Heart right ventricle (tissue), 16 donors: ENCODE data around the gene MAP3K4. TPM values are rescaled to one million over a fixed set of nuclear protein-coding genes. Genes with fewer than 3 reads are reported as not detected.

Experiments used
- ATAC-seq, 8 donors: fragments of 200-7000 bp; cut with Tn5 transposase; one replicate each; pipeline ENCODE4 v1.9.1; 2020; ENCODE audit warnings: mild to moderate bottlenecking in 8 of 8, moderate library complexity in 8 of 8, moderate number of reproducible peaks in 1 of 8
- DNase-seq, 2 donors: peaks; one replicate each; pipeline ENCODE4 v3.0.0-alpha.2; 2020
- H3K27ac ChIP-seq, 10 donors: fragments of 200-600 bp; sonication (generic) in 2 of 10; one replicate each; pipeline versions ENCODE4 v1.5.0 to v1.8.0; 2020 to 2022; ENCODE audit warnings: mild to moderate bottlenecking in 3 of 10
- H3K27me3 ChIP-seq, 7 donors: fragments of 200-600 bp; one replicate each; pipeline ENCODE4 v1.8.0; 2021 to 2022; ENCODE audit warnings: mild to moderate bottlenecking in 2 of 7
- H3K36me3 ChIP-seq, 9 donors: fragments of 200-600 bp; sonication (generic) in 1 of 9; one replicate each; pipeline versions ENCODE4 v1.5.0 to v1.8.0; 2020 to 2022; ENCODE audit warnings: mild to moderate bottlenecking in 2 of 9
- H3K4me1 ChIP-seq, 9 donors: fragments of 200-600 bp; sonication (generic) in 1 of 9; one replicate each; pipeline versions ENCODE4 v1.5.0 to v1.8.0; 2020 to 2022; ENCODE audit warnings: mild to moderate bottlenecking in 4 of 9
- H3K4me3 ChIP-seq, 10 donors: fragments of 200-600 bp; sonication (generic) in 2 of 10; one replicate each; pipeline versions ENCODE4 v1.5.0 to v1.8.0; 2020 to 2022; ENCODE audit warnings: mild to moderate bottlenecking in 7 of 10, moderate library complexity in 2 of 10
- H3K9me3 ChIP-seq, 11 donors: fragments of 200-600 bp in 10 of 11; sonication (generic) in 2 of 11; one replicate each; pipeline versions ENCODE4 v1.5.0 to v1.8.0; 2013 to 2022; ENCODE audit warnings: mild to moderate bottlenecking in 2 of 11, control low read depth in 1 of 11, moderate library complexity in 1 of 11
- WGBS, 2 donors: extraction: QIAGEN DNeasy Blood & Tissue Kit; methylation state at CpG; one replicate each; pipeline ENCODE4 v1.1.7; 2013; ENCODE audit warnings: inconsistent platforms in 1 of 2; 5-methylcytosine and 5-hydroxymethylcytosine counted together
- intact Hi-C, 10 donors: fragments of 100-400 bp; cut with DNase I; formaldehyde crosslinking; loops; one replicate each; pipeline versions ENCODE4 v1.11.1 to v1.14.2; 2022
- polyA plus RNA-seq, 2 donors: library from polyadenylated mRNA; stranded (reverse); fragments of 200-250 nt; gene quantifications; one replicate each; pipeline ENCODE4 v1.2.3, GENCODE V29; 2013
- total RNA-seq, 10 donors: library from RNA; stranded (reverse); fragmentation: NEBNext Ultra II Directional in 3 of 10; extraction: Animal tissue kit (Norgen Biotek cat#: 25700) in 3 of 10; gene quantifications; one replicate each; pipeline versions ENCODE4 v1.2.1 to v1.2.4, GENCODE V29; 2021 to 2023
- TF ChIP-seq, protein P1 (sequence below), 9 donors: fragments of 200-600 bp; sonication (generic) in 2 of 9; IDR thresholded peaks; one replicate each; pipeline versions ENCODE4 v1.5.0 to v1.8.0; 2021 to 2022; ENCODE audit warnings: antibody characterized with exemption in 9 of 9, mild to moderate bottlenecking in 5 of 9, moderate library complexity in 1 of 9
- donor health status: Arrhythmogenic right ventricular cardiomyopathy.
- donor health status: ischemic (EF 13 %, LVEDD 7.1; RV severe dilation, severe dysfunction).
- donor health status: healthy with polysubstance abuse.
- donor health status: DM: no; HTN: yes; CAD: no.
- donor health status: DM: no; HTN: no; CAD: no.
- donor health status: ischemic (EF 25% LVEDD 6.9; RV normal size, moderate dysfunction).
- donor health status: ischemic (EF 25% LVEDD 5.7; RV mildly dilated, moderate dysfunction).
- donor health status: healthy.
- donor health status: DM: yes; HTN: yes; CAD: no.
- donor health status: Ischemic cardiomyopathy.
- donor health status: ischemic (EF 35%, LVEDD 5.7; RV mildly dilated, moderate dysfunction).
- donor health status: nonischemic (EF 11% LVEDD 7.7; RV severe dilation, severe dysfunction).
- donor health status: DM: yes; HTN: yes; CAD: no.
- donor health status: PGD.
- donor health status: ischemic (EF 29% LVEDD 5.4; RV normal size, mild dysfunction).
- donor health status: nonischemic (EF 23%, LVEDD 6.1; RV moderate dilation, normal function).

Gene MAP3K4
- total and polyA plus RNA-seq, 12 donors: 10.5 to 50.2 (median 30.9) TPM

DNA sequence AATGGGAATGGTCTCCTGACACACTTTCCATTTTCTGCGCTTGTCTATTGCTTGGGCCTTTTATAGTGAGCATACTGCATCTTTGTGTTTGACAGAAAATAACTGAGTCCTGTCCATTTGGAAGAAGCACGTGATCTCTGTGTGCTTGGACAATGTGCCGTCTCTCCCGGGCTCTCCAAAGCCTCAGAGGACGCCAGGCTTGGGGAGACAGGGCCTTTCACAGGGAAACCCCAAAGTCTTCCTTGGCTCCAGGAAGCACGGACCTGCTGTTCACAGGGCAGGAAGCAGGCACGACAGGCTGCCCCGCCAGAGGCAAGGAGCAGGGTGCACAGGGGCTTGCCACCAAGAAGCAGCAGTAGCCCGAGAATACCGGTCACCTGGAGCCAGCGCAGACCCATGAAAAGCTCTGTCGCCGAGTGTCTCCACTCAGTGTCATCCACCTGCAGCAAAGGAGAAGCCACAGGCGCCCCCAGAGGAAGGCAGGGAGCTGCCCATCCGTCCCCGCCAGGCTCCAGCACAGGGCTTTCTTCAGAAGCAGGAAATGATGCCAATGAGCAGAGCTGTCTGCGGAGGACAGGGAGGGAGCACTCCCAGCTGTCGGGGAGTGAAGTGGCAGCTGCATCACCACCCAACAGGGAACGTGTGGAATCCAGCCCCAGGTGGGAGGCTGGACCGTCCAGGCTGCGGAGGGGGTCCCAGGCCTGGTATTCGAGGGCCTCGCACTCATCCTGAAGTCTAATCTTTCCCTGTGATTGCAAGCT is 147.2 kb downstream of the MAP3K4 start:
- H3K9me3 ChIP-seq: no peaks in the 10 kb centered on the region
- peaks cover 0 to 64% (median 0%) of the 10 kb centered on the region in 9 donors for H3K36me3 ChIP-seq
- DNase-seq (no peak), ATAC-seq (no peak)
- H3K27ac ChIP-seq: no peak overlapping the region
- no peaks in the 10 kb centered on the region for H3K27me3 ChIP-seq
- intact Hi-C loops: no loop called here
- H3K4me1 ChIP-seq: peaks cover 0 to 8% (median 0%) of the 10 kb centered on the region in 9 donors
- no peak overlapping the region for H3K4me3 ChIP-seq
- TF ChIP-seq, protein P1, sequence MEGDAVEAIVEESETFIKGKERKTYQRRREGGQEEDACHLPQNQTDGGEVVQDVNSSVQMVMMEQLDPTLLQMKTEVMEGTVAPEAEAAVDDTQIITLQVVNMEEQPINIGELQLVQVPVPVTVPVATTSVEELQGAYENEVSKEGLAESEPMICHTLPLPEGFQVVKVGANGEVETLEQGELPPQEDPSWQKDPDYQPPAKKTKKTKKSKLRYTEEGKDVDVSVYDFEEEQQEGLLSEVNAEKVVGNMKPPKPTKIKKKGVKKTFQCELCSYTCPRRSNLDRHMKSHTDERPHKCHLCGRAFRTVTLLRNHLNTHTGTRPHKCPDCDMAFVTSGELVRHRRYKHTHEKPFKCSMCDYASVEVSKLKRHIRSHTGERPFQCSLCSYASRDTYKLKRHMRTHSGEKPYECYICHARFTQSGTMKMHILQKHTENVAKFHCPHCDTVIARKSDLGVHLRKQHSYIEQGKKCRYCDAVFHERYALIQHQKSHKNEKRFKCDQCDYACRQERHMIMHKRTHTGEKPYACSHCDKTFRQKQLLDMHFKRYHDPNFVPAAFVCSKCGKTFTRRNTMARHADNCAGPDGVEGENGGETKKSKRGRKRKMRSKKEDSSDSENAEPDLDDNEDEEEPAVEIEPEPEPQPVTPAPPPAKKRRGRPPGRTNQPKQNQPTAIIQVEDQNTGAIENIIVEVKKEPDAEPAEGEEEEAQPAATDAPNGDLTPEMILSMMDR (IDR thresholded peaks at IDR 0.05): no peak
- WGBS, 2 donors: 95% methylated on average over 23 of the region's 23 CpGs

- Histone ChIP-seq H3K27me3 (no peaks in the 10 kb centered on the region), H3K9me3 (no peaks in the 10 kb centered on the region), H3K36me3 (peaks cover 0 to 66% (median 0%) of the 10 kb centered on the region in 9 donors), H3K27ac (no peak overlapping the region), H3K4me1 (peaks cover 0 to 2% (median 0%) of the 10 kb centered on the region in 9 donors), H3K4me3 (no peak overlapping the region)
- no peak for DNase-seq
- intact Hi-C loops: no loop called here
- WGBS, 2 donors: 95 to 96% methylated on average over 18 of the region's 18 CpGs
- no peak for ATAC-seq
- TF ChIP-seq, protein P1 (IDR thresholded peaks at IDR 0.05): no peak
Observed at GRCh38 chr6:161139304-161139765, 147.8 kb downstream of the MAP3K4 start.

GRCh38 chr6:161139766-161140553 is 148.4 kb downstream of the MAP3K4 start:
- WGBS, 2 donors: 89 to 91% methylated on average over 27 to 28 of the region's 28 CpGs
- intact Hi-C loops: loop anchor here in 1 of 10 donors (10.0 kb wide), 1 partner anchor 225 kb away; no protein-coding TSS in a partner anchor
- TF ChIP-seq, protein P1 (IDR thresholded peaks at IDR 0.05): peak in 1 of 9 donors; percentile 46
- H3K27ac ChIP-seq: no peak overlapping the region
- H3K36me3 ChIP-seq: peaks cover 0 to 64% (median 0%) of the 10 kb centered on the region in 9 donors
- H3K4me3 ChIP-seq: no peak overlapping the region
- peak in 6 of 8 donors; percentile 15 to 50 (median 33) for ATAC-seq
- no peaks in the 10 kb centered on the region for H3K9me3 ChIP-seq
- no peaks in the 10 kb centered on the region for H3K27me3 ChIP-seq
- peak in 1 of 2 donors; percentile 43 for DNase-seq
- H3K4me1 ChIP-seq: no peaks in the 10 kb centered on the region

DNA sequence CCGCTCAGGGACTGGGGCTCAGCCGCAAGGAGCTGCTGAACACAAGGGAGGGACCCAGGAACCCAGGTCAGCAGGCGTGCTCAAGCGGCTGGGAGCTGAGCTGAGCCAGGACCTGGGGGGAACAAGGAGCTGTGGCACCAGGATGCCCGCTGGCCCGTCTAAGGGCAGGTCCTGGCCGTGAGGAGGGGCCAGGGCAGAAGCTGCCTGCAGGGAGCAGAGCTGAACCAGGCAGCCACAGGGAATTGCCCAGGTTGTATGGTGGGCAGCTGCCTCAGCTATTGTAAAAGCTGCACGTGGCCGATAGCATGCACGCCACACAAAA is 148.9 kb downstream of the MAP3K4 start:
- TF ChIP-seq, protein P1 (IDR thresholded peaks at IDR 0.05): no peak
- WGBS, 2 donors: 96 to 98% methylated on average over 10 of the region's 10 CpGs
- Histone ChIP-seq H3K27me3 (no peaks in the 10 kb centered on the region), H3K4me1 (no peaks in the 10 kb centered on the region), H3K27ac (no peak overlapping the region), H3K36me3 (peaks cover 0 to 64% (median 0%) of the 10 kb centered on the region in 9 donors), H3K9me3 (no peaks in the 10 kb centered on the region), H3K4me3 (no peak overlapping the region)
- DNase-seq (no peak), ATAC-seq (no peak)
- intact Hi-C loops: loop anchor here in 1 of 10 donors (10.0 kb wide), 1 partner anchor 224 kb away; no protein-coding TSS in a partner anchor
